HL-60 (cell line): ENCODE results near the gene MAP3K6.

Experiments used
- GABPA ChIP-seq: IDR thresholded peaks from 2 replicates; pipeline ENCODE4 v1.6.1; 2012; ENCODE audit warnings: low read depth
- POLR2AphosphoS5 ChIP-seq: IDR thresholded peaks from 2 replicates; pipeline ENCODE4 v1.6.1; 2012; ENCODE audit warnings: low read depth
- SPI1 ChIP-seq: IDR thresholded peaks from 2 replicates; pipeline ENCODE4 v1.6.1; 2012; ENCODE audit warnings: low read depth, mild to moderate bottlenecking, borderline replicate concordance
- TF ChIP-seq, protein P1 (sequence below): IDR thresholded peaks from one replicate; pipeline ENCODE4 v1.5.1; 2011; ENCODE audit warnings: low read length, control low read depth, inconsistent platforms; ENCODE audit not compliant: insufficient read depth
- TF ChIP-seq, protein P2 (sequence below): IDR thresholded peaks from 2 replicates; pipeline ENCODE4 v1.6.1; 2012; ENCODE audit warnings: low read depth; ENCODE audit not compliant: insufficient replicate concordance

DNA sequence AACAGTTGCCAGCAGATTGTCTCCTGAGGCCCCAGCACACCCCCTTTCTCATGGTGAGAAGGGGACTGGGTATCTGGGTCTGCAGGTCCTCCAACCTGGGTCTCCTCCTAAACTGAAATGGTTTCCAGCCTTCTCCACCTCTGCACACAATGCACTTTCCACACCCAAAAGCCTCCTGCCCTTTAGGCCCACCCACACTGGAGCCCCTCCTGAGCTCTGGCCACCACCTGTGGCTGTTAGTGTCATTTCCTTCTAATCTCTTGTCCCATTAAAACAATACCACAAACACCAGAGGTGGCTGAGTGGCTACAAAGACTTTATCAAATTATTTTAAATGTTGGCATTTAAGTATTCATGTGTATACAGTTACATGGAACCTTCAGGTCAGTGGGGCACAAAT is 37.2 kb upstream of the MAP3K6 start:
- TF ChIP-seq, protein P1, sequence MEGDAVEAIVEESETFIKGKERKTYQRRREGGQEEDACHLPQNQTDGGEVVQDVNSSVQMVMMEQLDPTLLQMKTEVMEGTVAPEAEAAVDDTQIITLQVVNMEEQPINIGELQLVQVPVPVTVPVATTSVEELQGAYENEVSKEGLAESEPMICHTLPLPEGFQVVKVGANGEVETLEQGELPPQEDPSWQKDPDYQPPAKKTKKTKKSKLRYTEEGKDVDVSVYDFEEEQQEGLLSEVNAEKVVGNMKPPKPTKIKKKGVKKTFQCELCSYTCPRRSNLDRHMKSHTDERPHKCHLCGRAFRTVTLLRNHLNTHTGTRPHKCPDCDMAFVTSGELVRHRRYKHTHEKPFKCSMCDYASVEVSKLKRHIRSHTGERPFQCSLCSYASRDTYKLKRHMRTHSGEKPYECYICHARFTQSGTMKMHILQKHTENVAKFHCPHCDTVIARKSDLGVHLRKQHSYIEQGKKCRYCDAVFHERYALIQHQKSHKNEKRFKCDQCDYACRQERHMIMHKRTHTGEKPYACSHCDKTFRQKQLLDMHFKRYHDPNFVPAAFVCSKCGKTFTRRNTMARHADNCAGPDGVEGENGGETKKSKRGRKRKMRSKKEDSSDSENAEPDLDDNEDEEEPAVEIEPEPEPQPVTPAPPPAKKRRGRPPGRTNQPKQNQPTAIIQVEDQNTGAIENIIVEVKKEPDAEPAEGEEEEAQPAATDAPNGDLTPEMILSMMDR: no peak
- TF ChIP-seq, protein P2, sequence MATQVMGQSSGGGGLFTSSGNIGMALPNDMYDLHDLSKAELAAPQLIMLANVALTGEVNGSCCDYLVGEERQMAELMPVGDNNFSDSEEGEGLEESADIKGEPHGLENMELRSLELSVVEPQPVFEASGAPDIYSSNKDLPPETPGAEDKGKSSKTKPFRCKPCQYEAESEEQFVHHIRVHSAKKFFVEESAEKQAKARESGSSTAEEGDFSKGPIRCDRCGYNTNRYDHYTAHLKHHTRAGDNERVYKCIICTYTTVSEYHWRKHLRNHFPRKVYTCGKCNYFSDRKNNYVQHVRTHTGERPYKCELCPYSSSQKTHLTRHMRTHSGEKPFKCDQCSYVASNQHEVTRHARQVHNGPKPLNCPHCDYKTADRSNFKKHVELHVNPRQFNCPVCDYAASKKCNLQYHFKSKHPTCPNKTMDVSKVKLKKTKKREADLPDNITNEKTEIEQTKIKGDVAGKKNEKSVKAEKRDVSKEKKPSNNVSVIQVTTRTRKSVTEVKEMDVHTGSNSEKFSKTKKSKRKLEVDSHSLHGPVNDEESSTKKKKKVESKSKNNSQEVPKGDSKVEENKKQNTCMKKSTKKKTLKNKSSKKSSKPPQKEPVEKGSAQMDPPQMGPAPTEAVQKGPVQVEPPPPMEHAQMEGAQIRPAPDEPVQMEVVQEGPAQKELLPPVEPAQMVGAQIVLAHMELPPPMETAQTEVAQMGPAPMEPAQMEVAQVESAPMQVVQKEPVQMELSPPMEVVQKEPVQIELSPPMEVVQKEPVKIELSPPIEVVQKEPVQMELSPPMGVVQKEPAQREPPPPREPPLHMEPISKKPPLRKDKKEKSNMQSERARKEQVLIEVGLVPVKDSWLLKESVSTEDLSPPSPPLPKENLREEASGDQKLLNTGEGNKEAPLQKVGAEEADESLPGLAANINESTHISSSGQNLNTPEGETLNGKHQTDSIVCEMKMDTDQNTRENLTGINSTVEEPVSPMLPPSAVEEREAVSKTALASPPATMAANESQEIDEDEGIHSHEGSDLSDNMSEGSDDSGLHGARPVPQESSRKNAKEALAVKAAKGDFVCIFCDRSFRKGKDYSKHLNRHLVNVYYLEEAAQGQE: no peak
- TF ChIP-seq POLR2AphosphoS5 (no peak), GABPA (no peak), SPI1 (no peak)
